GM18517 (cell line): Measurements from ENCODE around the gene GOPC.

Source experiments
- ATAC-seq: cut with Tn5 transposase; IDR thresholded peaks from one replicate; pipeline ENCODE4 v1.9.1; 2021; ENCODE audit warnings: mild to moderate bottlenecking, moderate library complexity; ENCODE audit not compliant: unreplicated experiment

The GOPC gene

GRCh38 chr6:117550078-117550600, 52.2 kb downstream of the GOPC start:
- no peak for ATAC-seq

GRCh38 chr6:117549611-117550010, 52.7 kb downstream of the GOPC start:
- ATAC-seq = no peak

- no peak for ATAC-seq
Observed at GRCh38 chr6:117548797-117549301, 53.5 kb downstream of the GOPC start.

- ATAC-seq = peak; percentile 65
Observed at GRCh38 chr6:117547688-117548621, 54.4 kb downstream of the GOPC start.

- ATAC-seq = no peak
Observed at GRCh38 chr6:117546674-117547073, 55.6 kb downstream of the GOPC start.

- no peak for ATAC-seq
Observed at GRCh38 chr6:117545161-117545595, 57.1 kb downstream of the GOPC start.

GRCh38 chr6:117544716-117545115, 57.6 kb downstream of the GOPC start:
- no peak for ATAC-seq

GRCh38 chr6:117542493-117542892, 59.8 kb downstream of the GOPC start:
- no peak for ATAC-seq

GRCh38 chr6:117540670-117541069, 61.6 kb downstream of the GOPC start:
- ATAC-seq = no peak

GRCh38 chr6:117538615-117539014, 63.7 kb downstream of the GOPC start:
- no peak for ATAC-seq

GRCh38 chr6:117536317-117536716, 66.0 kb downstream of the GOPC start:
- no peak for ATAC-seq

GRCh38 chr6:117534974-117535373, 67.3 kb downstream of the GOPC start:
- no peak for ATAC-seq

GRCh38 chr6:117533775-117534174, 68.5 kb downstream of the GOPC start:
- no peak for ATAC-seq

- ATAC-seq = no peak
Observed at GRCh38 chr6:117531809-117532725, 70.2 kb downstream of the GOPC start.

GRCh38 chr6:117531346-117531745, 71.0 kb downstream of the GOPC start:
- ATAC-seq = no peak

GRCh38 chr6:117530467-117531242, 71.7 kb downstream of the GOPC start:
- ATAC-seq = no peak

GRCh38 chr6:117525607-117526006, 76.7 kb downstream of the GOPC start:
- ATAC-seq = no peak

- no peak for ATAC-seq
Observed at GRCh38 chr6:117521791-117522502, 80.4 kb downstream of the GOPC start.

- no peak for ATAC-seq
Observed at GRCh38 chr6:117520603-117521395, 81.5 kb downstream of the GOPC start.
